ENCODE measurements around the gene DESI2.

DESI2 gene

GRCh38 chr1:244751271-244751895, 98.5 kb downstream of the DESI2 start:
- DNase-seq (ENCODE audit: low read depth in 3 of 3): no peak

GRCh38 chr1:244755673-244756072, 102.7 kb downstream of the DESI2 start:
- DNase-seq (ENCODE audit: low read depth in 3 of 3): no peak

- DNase-seq (ENCODE audit: low read depth in 3 of 3): no peak
Observed at GRCh38 chr1:244757091-244757939, 104.4 kb downstream of the DESI2 start.

Measured in stimulated activated CD4-positive, alpha-beta T cell treated with anti-CD3 and anti-CD28 coated beads, TNF-alpha, amount 100 ng/mL, for 4 hours (primary cell).